ENCODE measurements around the gene ABTB2.

DNA sequence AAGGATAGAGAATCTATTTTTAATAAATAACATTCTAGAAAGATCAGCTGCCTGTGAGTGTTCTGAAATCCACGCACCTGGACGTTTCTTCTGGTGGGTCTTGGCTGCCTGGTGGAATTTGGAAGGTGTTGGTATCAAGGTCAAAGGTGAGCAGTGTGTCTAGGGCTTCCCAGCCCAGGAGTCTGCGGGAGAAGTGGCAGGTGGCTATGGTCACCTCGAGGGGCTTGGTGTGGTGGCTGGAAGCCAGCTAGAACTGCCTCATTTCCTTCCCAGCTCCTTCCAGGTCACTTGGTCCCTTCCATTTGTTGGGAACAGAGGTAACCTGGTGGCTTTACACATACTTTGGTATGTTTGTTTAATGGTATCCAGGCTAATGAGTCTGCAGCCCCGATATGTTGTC, 210.9 kb downstream of the ABTB2 start:
- TF ChIP-seq, protein P1, sequence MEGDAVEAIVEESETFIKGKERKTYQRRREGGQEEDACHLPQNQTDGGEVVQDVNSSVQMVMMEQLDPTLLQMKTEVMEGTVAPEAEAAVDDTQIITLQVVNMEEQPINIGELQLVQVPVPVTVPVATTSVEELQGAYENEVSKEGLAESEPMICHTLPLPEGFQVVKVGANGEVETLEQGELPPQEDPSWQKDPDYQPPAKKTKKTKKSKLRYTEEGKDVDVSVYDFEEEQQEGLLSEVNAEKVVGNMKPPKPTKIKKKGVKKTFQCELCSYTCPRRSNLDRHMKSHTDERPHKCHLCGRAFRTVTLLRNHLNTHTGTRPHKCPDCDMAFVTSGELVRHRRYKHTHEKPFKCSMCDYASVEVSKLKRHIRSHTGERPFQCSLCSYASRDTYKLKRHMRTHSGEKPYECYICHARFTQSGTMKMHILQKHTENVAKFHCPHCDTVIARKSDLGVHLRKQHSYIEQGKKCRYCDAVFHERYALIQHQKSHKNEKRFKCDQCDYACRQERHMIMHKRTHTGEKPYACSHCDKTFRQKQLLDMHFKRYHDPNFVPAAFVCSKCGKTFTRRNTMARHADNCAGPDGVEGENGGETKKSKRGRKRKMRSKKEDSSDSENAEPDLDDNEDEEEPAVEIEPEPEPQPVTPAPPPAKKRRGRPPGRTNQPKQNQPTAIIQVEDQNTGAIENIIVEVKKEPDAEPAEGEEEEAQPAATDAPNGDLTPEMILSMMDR (IDR thresholded peaks at IDR 0.05; ENCODE audit: poor library complexity) = no peak
- TF ChIP-seq EZH2phosphoT487 (IDR thresholded peaks at IDR 0.05; ENCODE audit: low read depth, severe bottlenecking, unreplicated experiment) = no peak
- TF ChIP-seq EZH2 (IDR thresholded peaks at IDR 0.05; ENCODE audit: borderline replicate concordance) = no peak
